Measurements from ENCODE around the gene VPS4A. TPM values are rescaled to one million over a fixed set of nuclear protein-coding genes. Genes with fewer than 3 reads are reported as not detected.
A peak's percentile ranks its signal among the peaks of the same experiment; 100 is the strongest.
"Not testable (repeated sequence)": the region's sequence is repeated elsewhere in the genome, so short reads cannot be mapped to it uniquely, and the experiment has no call there.

The VPS4A gene
- total RNA-seq, 8 experiments from 2014 or later = 28.3 to 51.8 (median 42.8) TPM

DNA sequence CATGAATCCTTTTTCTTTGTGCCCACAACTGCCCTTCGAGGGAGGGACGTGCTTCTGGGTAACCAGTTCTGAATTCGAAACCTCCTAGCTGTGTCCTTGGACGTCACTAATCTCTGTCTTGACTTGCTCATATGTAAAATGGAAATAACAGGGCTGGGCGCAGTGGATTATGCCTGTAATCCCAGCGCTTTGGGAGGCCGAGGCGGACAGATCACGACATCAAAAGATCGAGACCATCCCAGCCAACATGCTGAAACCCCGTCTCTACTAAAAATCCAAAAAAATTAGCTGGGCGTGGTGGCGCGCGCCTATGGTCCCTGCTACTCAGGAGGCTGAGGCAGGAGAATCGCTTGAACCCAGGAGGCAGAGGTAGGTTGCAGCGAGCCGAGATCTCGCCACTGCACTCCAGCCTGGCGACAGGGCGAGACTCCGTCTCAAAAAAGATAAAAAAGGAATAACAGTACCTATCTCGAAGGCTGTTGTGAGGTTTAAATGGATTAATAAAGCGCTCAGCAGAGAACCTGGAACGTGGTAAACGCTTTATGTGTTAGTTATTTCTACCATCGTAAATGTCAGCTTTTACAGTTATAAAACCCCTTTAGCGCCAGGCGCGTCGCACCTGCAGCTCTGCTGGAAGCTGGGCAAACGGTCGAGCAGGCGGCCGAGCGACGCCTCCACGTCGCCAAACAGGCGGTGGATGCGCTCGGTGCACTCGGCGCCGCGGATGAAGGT is 27.6 kb downstream of the VPS4A start:
- Histone ChIP-seq H3K4me3 (peak overlapping the region; percentile 73 to 90 (median 77)), H3K27ac (peak overlapping the region; percentile 92 to 95)
- no peak for ATAC-seq (replicated peaks in 6 of 8)

DNA sequence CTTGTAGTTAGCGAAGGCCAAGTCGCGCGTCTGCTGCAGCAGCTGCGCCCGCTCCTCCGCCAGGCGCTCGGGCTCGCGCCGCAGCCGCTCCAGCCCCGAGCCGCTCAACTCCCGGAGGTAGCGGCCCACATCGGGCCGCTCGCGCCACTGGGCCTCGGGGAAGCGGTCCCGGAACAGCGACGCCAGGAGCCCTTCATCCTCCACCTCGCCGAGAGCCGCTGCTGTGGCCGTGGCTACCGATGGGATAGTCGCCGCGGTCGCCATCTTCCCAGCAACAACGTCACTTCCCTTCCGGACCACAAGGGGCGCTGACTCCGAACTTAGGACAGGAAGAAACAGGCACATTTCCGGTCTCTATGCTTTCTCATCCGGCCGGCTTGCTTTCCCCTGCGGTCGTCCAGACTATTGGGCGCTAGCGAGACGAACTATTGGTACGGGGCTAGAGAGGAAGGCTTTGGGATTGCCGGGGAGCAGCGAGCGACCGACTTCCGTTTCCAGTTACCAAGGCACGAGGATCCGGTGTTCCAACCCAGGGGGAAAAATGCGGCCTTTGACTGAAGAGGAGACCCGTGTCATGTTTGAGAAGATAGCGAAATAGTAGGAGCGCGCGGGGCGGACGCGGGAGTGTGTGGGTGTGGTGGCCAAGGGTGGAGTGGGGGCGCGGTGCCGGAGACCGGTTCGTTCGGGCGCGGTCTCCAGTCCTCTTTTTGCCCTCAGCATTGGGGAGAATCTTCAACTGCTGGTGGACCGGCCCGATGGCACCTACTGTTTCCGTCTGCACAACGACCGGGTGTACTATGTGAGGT is 28.3 kb downstream of the VPS4A start, which contains the start of the genes COG8 and NIP7:
TSS of gene COG8 (minus strand) at position 276 of the 806 bp plus-strand sequence. CDS start at position 264, 12 bp downstream.
TSS of gene NIP7 (plus strand) at position 484 of the 806 bp plus-strand sequence. CDS start at position 542, 58 bp downstream.
- peak; percentile 95 to 100 (median 99) for ATAC-seq (replicated peaks in 6 of 8)
- H3K27ac ChIP-seq = peak within 1 kb of the TSS; percentile 92 to 95
- H3K4me3 ChIP-seq = peak within 1 kb of the TSS; percentile 73 to 90 (median 77)
- 0 to 3% (median 1%) methylated on average over 2 to 31 of the region's 77 CpGs; no CpG with 5 or more reads in 4 of the 10 experiments for WGBS, 10 experiments
- in situ Hi-C loops (cut with MboI; ENCODE audit: low pct_unique_long_range_greater_than_20kb in 2 of 9, low sequenced_read_pairs in 9 of 9, unreplicated experiment in 9 of 9) = no loop called here
- peaks cover 6 to 16% of the 10 kb centered on the region in 2 donors for H3K4me1 ChIP-seq (replicated peaks in 1 of 2)

More for the DNA sequence above, 27.6 kb downstream of the VPS4A start:
- in situ Hi-C loops (cut with MboI; ENCODE audit: low pct_unique_long_range_greater_than_20kb in 2 of 9, low sequenced_read_pairs in 9 of 9, unreplicated experiment in 9 of 9) = no loop called here
- peaks cover 6 to 16% of the 10 kb centered on the region in 2 donors for H3K4me1 ChIP-seq (replicated peaks in 1 of 2)
- 0 to 51% (median 38%) methylated on average over 1 to 28 of the region's 46 CpGs for WGBS, 10 experiments

- H3K4me3 ChIP-seq = peak overlapping the region; percentile 73 to 90 (median 77)
- in situ Hi-C loops (cut with MboI; ENCODE audit: low pct_unique_long_range_greater_than_20kb in 2 of 9, low sequenced_read_pairs in 9 of 9, unreplicated experiment in 9 of 9) = no loop called here
- 0 to 100% (median 16%) methylated on average over 1 to 9 of the region's 16 CpGs; no CpG with 5 or more reads in 2 of the 10 experiments for WGBS, 10 experiments
- peaks cover 6 to 16% of the 10 kb centered on the region in 2 donors for H3K4me1 ChIP-seq (replicated peaks in 1 of 2)
- peak in 2 of 8 experiments; percentile 1 to 2 for ATAC-seq (replicated peaks in 6 of 8)
- peak overlapping the region; percentile 53 to 68 for H3K27ac ChIP-seq
Observed at GRCh38 chr16:69340095-69340644, 29.0 kb downstream of the VPS4A start.

DNA sequence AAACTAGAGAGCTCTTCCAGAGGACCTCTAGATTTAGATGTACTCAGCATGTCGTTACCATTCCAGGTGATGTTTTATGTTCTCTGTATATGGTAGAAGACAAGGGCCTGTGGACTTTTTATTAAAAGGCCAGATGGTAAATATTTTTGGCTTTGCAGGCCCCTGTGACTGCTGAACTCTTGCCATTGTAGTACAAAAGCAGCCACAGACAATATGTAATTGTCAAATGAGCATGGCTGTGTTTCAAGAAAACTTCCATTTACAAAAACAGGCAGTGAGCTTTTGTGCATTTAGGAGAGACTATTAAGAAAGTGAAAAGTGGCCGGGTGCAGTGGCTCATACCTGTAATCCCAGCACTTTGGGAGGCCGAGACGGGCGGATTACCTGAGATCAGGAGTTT is 33.0 kb downstream of the VPS4A start:
- WGBS, 10 experiments = 79 to 100% (median 100%) methylated on average over 1 to 5 of the region's 5 CpGs; no CpG with 5 or more reads in 3 of the 10 experiments
- Histone ChIP-seq H3K27ac (no peak overlapping the region), H3K4me3 (no peak overlapping the region), H3K4me1 (replicated peaks in 1 of 2) (peaks cover 0 to 8% of the 10 kb centered on the region in 2 donors)
- ATAC-seq (replicated peaks in 6 of 8) = no peak
- in situ Hi-C loops (cut with MboI; ENCODE audit: low pct_unique_long_range_greater_than_20kb in 2 of 9, low sequenced_read_pairs in 9 of 9, unreplicated experiment in 9 of 9) = no loop called here

GRCh38 chr16:69345923-69346322 is 34.8 kb downstream of the VPS4A start:
- Histone ChIP-seq H3K4me1 (replicated peaks in 1 of 2) (peaks cover 0 to under 1% of the 10 kb centered on the region in 2 donors), H3K4me3 (no peak overlapping the region), H3K27ac (no peak overlapping the region)
- WGBS, 10 experiments = 75 to 100% (median 90%) methylated on average over 1 to 4 of the region's 4 CpGs; no CpG with 5 or more reads in 2 of the 10 experiments
- in situ Hi-C loops (cut with MboI; ENCODE audit: low pct_unique_long_range_greater_than_20kb in 2 of 9, low sequenced_read_pairs in 9 of 9, unreplicated experiment in 9 of 9) = no loop called here
- ATAC-seq (replicated peaks in 6 of 8) = no peak

DNA sequence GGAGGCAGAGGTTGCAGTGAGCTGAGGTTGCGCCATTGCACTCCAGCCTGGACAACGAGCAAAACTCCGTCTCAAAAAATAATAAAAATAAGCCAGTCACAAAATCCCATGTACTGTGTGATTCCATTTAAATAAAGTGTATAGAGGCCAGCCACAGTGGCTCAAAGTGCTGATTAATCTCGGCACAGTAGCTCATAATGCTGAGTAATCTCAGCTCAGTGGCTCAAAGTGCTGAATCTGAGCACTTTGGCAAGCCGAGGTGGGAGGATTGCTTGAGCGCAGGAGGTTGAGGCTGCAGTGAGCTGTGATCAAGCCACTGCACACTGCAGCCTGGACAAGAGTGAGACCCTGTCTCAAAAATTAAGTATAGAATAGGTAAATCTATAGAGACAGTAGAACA is 35.5 kb downstream of the VPS4A start:
- H3K4me1 ChIP-seq (replicated peaks in 1 of 2) = no peaks in the 10 kb centered on the region
- 54 to 100% (median 96%) methylated on average over 1 to 5 of the region's 6 CpGs; no CpG with 5 or more reads in 1 of the 10 experiments for WGBS, 10 experiments
- in situ Hi-C loops (cut with MboI; ENCODE audit: low pct_unique_long_range_greater_than_20kb in 2 of 9, low sequenced_read_pairs in 9 of 9, unreplicated experiment in 9 of 9) = no loop called here
- H3K27ac ChIP-seq = no peak overlapping the region
- ATAC-seq (replicated peaks in 6 of 8) = peak in 1 of 8 experiments; percentile 22
- H3K4me3 ChIP-seq = no peak overlapping the region

GRCh38 chr16:69348222-69348621 is 37.1 kb downstream of the VPS4A start:
- Histone ChIP-seq H3K27ac (no peak overlapping the region), H3K4me3 (no peak overlapping the region), H3K4me1 (replicated peaks in 1 of 2) (no peaks in the 10 kb centered on the region)
- ATAC-seq (replicated peaks in 6 of 8) = peak in 2 of 8 experiments; percentile 47 to 74
- no CpG with 5 or more reads among the region's 6 CpGs for WGBS, 10 experiments
- in situ Hi-C loops (cut with MboI; ENCODE audit: low pct_unique_long_range_greater_than_20kb in 2 of 9, low sequenced_read_pairs in 9 of 9, unreplicated experiment in 9 of 9) = no loop called here

- no peak overlapping the region for H3K27ac ChIP-seq
- in situ Hi-C loops (cut with MboI; ENCODE audit: low pct_unique_long_range_greater_than_20kb in 2 of 9, low sequenced_read_pairs in 9 of 9, unreplicated experiment in 9 of 9) = no loop called here
- no peaks in the 10 kb centered on the region for H3K4me1 ChIP-seq (replicated peaks in 1 of 2)
- 80 to 100% (median 92%) methylated on average over 1 to 8 of the region's 10 CpGs; no CpG with 5 or more reads in 5 of the 10 experiments for WGBS, 10 experiments
- ATAC-seq (replicated peaks in 6 of 8) = no peak
- no peak overlapping the region for H3K4me3 ChIP-seq
Observed at GRCh38 chr16:69349536-69349935, 38.4 kb downstream of the VPS4A start.

- 86 to 100% (median 96%) methylated on average over 2 to 5 of the region's 6 CpGs for WGBS, 10 experiments
Observed at GRCh38 chr16:69350536-69351133, 39.5 kb downstream of the VPS4A start.

DNA sequence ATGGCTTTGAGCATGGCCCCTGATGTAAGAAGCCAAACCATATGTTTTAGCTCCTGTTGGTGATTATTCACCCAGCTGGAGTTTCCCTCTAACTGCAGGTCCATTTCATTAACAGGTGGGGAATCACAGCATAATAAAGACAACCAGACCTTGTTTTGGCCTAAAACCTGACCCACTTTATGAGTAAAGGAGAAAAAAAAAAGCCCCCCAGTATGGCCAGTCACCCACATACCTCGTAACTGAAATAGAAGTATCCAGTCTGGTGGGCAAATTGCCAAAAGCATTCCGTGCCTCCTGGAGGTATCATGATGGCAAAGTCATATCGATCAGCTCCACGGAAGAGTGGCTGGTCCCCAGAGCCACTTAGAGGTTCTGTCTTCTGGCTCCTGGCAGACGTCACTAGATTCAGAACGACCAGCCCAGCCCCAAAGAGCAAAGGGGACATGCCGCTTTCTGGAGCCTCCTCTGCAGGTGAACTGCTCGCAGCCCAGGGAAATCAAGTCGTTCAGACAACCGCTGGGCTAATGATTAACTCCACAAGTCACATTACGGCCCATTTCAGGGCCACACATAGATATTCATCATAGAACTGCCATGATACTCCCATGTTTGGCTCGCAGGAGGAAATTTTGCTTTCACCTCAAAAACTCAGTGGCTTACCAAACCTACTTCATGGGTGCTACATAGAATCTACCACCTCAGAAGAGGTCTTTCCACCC is 40.3 kb downstream of the VPS4A start, which contains the start of gene TMED6:
TSS of gene TMED6 (minus strand) at position 478 of the 719 bp plus-strand sequence. CDS start at position 445, 33 bp downstream.
- no peaks in the 10 kb centered on the region for H3K4me1 ChIP-seq (replicated peaks in 1 of 2)
- no peak for ATAC-seq (replicated peaks in 6 of 8)
- 14 to 93% (median 52%) methylated on average over 1 to 11 of the region's 12 CpGs; no CpG with 5 or more reads in 2 of the 10 experiments for WGBS, 10 experiments
- H3K4me3 ChIP-seq = no peak within 1 kb of the TSS
- in situ Hi-C loops (cut with MboI; ENCODE audit: low pct_unique_long_range_greater_than_20kb in 2 of 9, low sequenced_read_pairs in 9 of 9, unreplicated experiment in 9 of 9) = no loop called here
- H3K27ac ChIP-seq = no peak within 1 kb of the TSS

More at GRCh38 chr16:69350536-69351133, 39.5 kb downstream of the VPS4A start:
- no peaks in the 10 kb centered on the region for H3K4me1 ChIP-seq (replicated peaks in 1 of 2)
- H3K27ac ChIP-seq = no peak overlapping the region
- in situ Hi-C loops (cut with MboI; ENCODE audit: low pct_unique_long_range_greater_than_20kb in 2 of 9, low sequenced_read_pairs in 9 of 9, unreplicated experiment in 9 of 9) = no loop called here
- no peak overlapping the region for H3K4me3 ChIP-seq
- ATAC-seq (replicated peaks in 6 of 8) = no peak

GRCh38 chr16:69360070-69360469 is 48.9 kb downstream of the VPS4A start:
- H3K4me3 ChIP-seq; in situ Hi-C loops (cut with MboI; ENCODE audit: low pct_unique_long_range_greater_than_20kb in 2 of 9, low sequenced_read_pairs in 9 of 9, unreplicated experiment in 9 of 9); ATAC-seq (replicated peaks in 6 of 8); H3K4me1 ChIP-seq (replicated peaks in 1 of 2); H3K27ac ChIP-seq: not testable (repeated sequence)
- 95 to 100% (median 100%) methylated on average over 2 to 8 of the region's 9 CpGs for WGBS, 10 experiments

DNA sequence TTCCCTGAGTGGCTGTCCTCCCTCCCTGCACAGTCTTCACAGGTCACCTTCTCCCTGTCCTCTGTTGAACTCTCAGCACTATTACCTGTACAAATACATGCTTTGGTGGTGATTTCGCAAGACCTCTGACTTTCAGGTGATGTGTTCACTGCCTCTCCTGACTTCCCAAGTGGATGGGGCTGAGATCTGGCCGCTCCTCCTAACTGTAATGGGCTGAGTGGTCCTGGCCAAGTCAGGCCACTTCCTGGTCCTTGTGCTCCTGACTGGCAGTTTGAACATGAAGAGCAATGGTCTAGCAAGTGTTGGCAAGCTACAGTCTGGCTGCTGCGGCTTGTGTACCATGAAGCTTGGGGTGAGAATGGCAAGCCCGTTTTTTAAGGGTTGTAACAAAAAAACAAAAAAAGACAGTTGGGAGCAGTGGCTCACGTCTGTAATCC is 52.1 kb downstream of the VPS4A start:
- WGBS, 10 experiments = 80 to 100% (median 100%) methylated on average over 1 to 4 of the region's 5 CpGs; no CpG with 5 or more reads in 2 of the 10 experiments
- no peak overlapping the region for H3K27ac ChIP-seq
- H3K4me1 ChIP-seq (replicated peaks in 1 of 2) = no peaks in the 10 kb centered on the region
- no peak for ATAC-seq (replicated peaks in 6 of 8)
- H3K4me3 ChIP-seq = no peak overlapping the region
- in situ Hi-C loops (cut with MboI; ENCODE audit: low pct_unique_long_range_greater_than_20kb in 2 of 9, low sequenced_read_pairs in 9 of 9, unreplicated experiment in 9 of 9) = no loop called here
